ENCODE measurements around the gene ARID1B. TPM values are rescaled to one million over a fixed set of nuclear protein-coding genes. Genes with fewer than 3 reads are reported as not detected.

Gene ARID1B
- total RNA-seq, 1 donor from 2014 or later, result 18.5 TPM

DNA sequence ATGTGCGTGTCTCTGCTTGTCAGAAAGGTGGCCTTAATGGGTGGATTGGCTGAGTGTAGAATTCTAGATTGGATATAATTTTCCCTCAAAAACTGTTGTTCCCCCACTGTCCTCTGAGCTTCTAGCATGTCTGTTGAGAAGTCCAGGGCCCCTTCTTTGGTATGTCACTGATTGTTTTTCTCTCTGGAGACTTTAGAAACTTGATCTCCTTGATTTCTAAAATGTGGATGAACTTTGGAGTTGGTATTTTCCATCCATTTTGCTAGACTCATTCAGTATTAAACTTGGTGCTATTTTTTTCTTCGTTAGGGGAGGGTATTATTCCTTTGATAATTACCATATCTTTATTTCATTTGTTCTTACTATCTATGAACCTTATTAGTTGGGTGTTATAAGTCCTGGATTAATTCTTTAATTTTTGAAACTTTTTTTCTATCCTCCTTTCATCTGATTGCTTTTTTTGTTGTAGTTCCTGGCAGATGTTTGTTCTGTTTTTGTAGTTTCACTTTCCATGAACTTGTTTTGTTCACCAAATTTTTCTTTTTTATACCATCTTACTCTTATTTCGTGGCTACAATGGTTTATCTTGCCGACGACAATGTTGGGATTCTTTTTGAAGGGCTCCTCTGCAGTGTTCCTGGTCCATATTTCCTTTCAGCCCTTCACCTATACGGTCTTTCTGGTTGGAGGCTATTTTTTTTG, 68.4 kb downstream of the ARID1B start:
- DNase-seq (ENCODE audit: low read depth), result no peak
- TF ChIP-seq CTCF (conservative IDR thresholded peaks at IDR 0.05; ENCODE audit: low read depth, low read length), result no peak
- no peak overlapping the region for H3K4me3 ChIP-seq (ENCODE audit: low read depth, low read length)

DNA sequence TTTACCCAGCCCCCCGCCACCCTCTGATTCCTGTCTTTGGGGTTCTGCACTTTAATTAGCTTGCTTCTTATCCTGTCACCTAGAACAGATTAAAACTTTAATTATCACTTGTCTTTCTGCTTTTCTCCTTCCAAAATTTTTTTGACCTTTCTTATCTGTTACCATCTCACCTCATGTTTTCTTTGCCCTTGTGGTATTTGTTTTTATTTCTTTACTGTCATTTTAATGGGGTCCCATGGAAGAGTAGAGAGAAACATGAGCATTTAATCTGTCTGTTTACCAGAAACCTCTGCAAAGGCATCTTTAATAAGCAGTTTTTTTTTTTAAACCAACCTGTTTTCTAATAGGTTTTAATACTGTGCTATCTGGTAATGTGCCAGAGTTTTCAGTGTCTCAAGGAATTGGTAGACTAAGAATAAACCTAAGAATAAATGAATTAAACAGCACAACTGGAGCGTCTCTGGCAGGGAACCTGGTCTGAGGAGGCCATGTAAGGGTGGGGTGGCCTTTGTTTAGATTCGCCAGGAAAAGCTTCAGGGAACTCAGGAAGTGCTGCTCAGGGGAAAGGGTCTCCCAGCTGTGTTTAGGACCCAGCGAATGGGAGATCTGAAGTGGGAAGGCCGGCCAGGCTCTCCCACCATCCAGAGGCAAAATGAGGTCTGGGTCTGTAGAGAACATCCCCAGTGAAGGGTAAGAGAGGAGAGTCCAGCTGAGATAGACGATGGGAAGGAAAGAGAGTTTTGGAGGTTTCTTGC, 69.8 kb downstream of the ARID1B start:
- H3K4me3 ChIP-seq (ENCODE audit: low read depth, low read length), result no peak overlapping the region
- no peak for DNase-seq (ENCODE audit: low read depth)
- TF ChIP-seq CTCF (conservative IDR thresholded peaks at IDR 0.05; ENCODE audit: low read depth, low read length), result no peak

GRCh38 chr6:156848123-156848522, 70.9 kb downstream of the ARID1B start:
- no peak for DNase-seq (ENCODE audit: low read depth)
- no peak for TF ChIP-seq CTCF (conservative IDR thresholded peaks at IDR 0.05; ENCODE audit: low read depth, low read length)
- H3K4me3 ChIP-seq (ENCODE audit: low read depth, low read length), result no peak overlapping the region

DNA sequence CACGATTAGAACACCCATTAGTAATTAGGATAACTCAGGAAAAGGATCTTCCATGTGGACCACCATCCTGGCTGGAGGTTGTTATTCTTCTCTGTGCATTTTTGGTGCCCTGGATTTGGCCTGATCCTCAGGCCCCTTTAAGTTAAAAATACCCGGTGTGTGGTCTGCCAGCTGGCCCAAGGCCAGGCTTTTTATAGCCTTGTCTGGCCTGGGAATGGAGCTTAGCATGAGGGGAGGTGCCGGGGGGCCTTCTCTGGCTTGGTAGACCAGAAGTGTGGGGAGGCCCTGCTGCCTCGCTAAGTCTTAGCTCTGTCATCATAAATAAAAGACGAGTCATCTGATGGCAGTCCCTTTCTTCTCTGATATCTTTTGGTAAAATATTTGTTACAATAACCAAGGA, 71.4 kb downstream of the ARID1B start:
- TF ChIP-seq CTCF (conservative IDR thresholded peaks at IDR 0.05; ENCODE audit: low read depth, low read length), result no peak
- no peak for DNase-seq (ENCODE audit: low read depth)
- no peak overlapping the region for H3K4me3 ChIP-seq (ENCODE audit: low read depth, low read length)

- no peak overlapping the region for H3K4me3 ChIP-seq (ENCODE audit: low read depth, low read length)
- DNase-seq (ENCODE audit: low read depth), result no peak
- no peak for TF ChIP-seq CTCF (conservative IDR thresholded peaks at IDR 0.05; ENCODE audit: low read depth, low read length)
Observed at GRCh38 chr6:156849806-156850205, 72.6 kb downstream of the ARID1B start.

DNA sequence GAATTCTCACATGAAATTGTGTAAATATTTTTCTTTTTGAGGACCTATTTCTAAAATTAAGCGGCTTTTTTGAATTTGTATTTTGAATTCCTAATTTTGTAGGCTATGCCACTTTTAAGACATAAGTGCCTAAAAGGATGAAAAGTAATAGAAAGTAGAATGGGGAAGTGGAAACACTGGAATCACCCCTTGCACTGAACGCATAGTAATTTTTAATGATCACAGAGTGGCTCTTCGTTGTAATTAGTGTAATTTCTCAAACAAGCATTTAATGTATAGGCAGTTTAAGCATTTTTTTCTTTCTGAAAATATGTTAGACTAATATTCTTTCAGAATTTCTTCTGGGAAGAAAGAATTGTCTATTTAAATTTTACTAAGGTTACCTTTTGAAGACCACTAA, 73.2 kb downstream of the ARID1B start:
- no peak for DNase-seq (ENCODE audit: low read depth)
- H3K4me3 ChIP-seq (ENCODE audit: low read depth, low read length), result no peak overlapping the region
- no peak for TF ChIP-seq CTCF (conservative IDR thresholded peaks at IDR 0.05; ENCODE audit: low read depth, low read length)

All from epithelial cell of proximal tubule (primary cell).